HG03045 (cell line): ENCODE measurements around the gene GAB1.
A peak's percentile ranks its signal among the peaks of the same experiment; 100 is the strongest.

Experiments
- ATAC-seq: cut with Tn5 transposase; IDR thresholded peaks from one replicate; pipeline ENCODE4 v1.9.1; 2021; ENCODE audit warnings: mild to moderate bottlenecking, moderate library complexity; ENCODE audit not compliant: unreplicated experiment

Gene GAB1

DNA sequence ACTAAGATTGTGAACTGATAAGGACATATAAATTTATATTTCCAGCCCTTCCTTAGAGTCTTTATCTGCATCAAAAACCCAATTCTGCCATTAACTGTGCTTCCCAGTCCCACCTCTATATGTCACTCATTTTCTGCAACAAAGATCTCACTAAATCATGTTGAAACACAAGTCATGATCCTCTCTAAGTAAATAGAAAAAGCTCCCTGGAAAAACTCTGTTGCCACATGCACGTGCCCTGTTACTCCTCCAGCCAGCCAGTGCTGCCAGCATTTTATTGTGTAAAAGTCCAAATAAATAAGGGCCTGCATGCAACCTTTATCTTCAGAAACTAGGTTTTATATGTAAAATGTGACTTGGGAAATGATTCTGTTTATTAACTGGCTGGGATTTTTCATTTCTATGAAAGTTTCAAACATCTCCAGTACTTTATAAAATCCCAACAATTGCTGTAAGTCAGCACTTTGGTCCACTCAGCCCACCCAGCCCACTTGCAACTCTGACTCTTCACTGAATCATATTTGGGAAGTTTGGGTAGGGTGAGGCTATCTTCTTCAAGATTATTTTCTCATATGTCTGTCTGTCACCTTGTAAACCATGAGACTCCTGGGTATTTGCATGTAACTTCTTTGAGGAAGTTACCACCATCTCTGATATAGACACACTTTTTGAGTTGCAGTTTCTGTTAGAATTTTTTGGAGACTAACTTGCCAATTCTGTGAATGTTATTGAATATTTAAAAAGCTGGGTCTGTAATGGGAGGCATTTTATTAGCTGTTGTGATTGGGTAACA is 136.9 kb downstream of the GAB1 start:
- no peak for ATAC-seq

- ATAC-seq = no peak
Observed at GRCh38 chr4:143477487-143477886, 140.8 kb downstream of the GAB1 start.

GRCh38 chr4:143481361-143481760 is 144.7 kb downstream of the GAB1 start:
- no peak for ATAC-seq

DNA sequence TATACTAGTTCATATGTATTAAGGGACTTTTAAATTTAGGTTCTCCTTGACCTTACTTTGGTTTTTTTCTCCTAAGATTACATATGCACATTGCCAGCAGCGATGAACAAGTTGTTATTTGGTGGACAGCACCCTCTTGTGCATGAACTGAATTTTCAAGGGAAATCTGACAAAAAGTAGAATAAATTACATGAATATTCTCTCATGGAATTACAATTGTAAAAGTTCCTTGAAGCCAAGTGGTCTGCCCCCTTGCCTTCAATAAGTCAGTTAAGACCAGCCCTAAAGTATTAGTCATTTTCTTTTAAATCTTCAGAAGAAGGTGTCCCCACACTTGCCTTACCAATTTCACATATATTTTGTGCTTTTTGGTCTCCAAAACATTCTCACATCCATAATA is 146.2 kb downstream of the GAB1 start:
- ATAC-seq = no peak

- ATAC-seq = no peak
Observed at GRCh38 chr4:143486314-143486713, 149.6 kb downstream of the GAB1 start.

GRCh38 chr4:143488687-143489086 is 152.0 kb downstream of the GAB1 start:
- ATAC-seq = no peak

- no peak for ATAC-seq
Observed at GRCh38 chr4:143489106-143489505, 152.4 kb downstream of the GAB1 start.

DNA sequence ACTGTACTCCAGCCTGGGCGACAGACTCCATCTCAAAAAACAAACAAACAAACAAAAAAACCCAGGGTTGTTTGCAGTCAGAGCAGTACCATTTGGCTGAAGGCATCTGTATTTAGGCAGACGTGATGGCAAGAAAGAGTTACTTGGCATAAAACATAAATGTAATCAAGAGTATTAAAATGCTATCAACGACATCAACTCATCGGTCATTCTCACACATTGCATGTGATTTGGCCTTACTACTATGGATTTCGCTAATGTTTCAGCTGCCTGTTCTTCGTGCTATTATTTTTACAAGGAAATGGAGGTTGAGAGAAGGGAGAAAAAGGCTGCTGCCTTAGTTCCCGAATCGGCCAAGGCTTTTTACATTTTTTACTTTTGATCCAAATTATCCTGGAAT is 161.3 kb downstream of the GAB1 start:
- ATAC-seq = no peak

DNA sequence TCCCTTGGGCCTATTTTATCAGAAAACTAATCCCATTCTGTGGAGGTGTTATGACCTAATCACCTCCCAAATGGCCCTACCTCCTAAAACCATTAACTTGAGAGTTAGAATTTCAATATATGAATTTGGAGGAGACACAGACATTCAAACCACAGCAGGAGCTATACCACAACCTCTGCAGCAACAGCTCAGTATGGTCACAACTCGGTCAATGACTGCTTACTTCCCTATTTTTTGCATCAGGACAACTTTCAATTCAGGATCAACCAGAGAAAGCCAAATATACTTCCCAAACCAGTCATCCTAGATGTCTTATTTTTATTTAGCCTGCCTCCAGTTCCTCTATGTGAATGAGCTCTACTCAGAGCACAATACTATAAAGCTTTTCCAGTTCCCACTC is 165.6 kb downstream of the GAB1 start:
- no peak for ATAC-seq

DNA sequence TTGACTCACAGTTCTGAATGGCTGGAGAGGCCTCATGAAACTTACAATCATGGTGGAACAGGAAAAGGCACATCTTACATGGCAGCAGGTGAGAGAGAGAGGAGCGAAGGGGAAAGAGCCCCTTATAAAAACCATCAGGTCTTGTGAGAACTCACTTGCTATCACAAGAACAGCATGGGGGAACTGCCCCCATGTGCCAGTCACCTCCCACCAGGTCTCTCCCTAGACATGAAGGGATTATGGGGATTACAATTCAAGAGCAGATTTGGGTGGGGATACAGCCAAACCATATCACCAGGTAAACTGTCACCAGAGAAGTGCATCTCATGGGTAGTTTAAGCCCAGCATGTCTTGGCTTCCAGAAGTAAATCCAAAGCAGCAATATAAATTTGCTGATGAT is 169.4 kb downstream of the GAB1 start:
- ATAC-seq = no peak

GRCh38 chr4:143511906-143512305 is 175.2 kb downstream of the GAB1 start:
- ATAC-seq = no peak

GRCh38 chr4:143512978-143513313 is 176.3 kb downstream of the GAB1 start:
- peak; percentile 35 for ATAC-seq

GRCh38 chr4:143513314-143514168 is 176.9 kb downstream of the GAB1 start, which contains the start of gene SMARCA5:
Gene SMARCA5 (plus strand): TSS chr4:143513702. CDS start chr4:143513925, 223 bp downstream.
- ATAC-seq = peak; percentile 86

GRCh38 chr4:143514169-143514495 is 177.5 kb downstream of the GAB1 start:
- ATAC-seq = no peak

DNA sequence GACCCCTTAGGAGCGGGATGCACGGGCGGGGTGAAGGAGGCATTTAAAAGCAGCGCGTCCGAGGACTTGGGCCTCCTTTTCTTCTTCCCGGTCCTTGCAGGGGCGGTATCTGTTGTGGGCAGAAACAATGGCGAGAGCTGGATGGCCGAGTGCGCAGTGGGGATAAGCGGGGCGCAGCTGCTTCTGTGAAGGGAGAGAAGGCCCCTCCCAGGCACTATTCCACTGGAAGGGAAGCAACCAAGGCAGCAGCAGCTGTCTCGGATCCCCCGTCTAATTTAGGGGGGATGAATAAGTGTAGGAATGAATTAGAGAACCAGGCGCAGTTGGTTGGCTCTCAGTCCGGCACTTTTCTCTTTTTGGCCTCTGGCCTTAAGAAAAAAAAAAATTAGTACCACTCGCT is 177.8 kb downstream of the GAB1 start:
- ATAC-seq = no peak

DNA sequence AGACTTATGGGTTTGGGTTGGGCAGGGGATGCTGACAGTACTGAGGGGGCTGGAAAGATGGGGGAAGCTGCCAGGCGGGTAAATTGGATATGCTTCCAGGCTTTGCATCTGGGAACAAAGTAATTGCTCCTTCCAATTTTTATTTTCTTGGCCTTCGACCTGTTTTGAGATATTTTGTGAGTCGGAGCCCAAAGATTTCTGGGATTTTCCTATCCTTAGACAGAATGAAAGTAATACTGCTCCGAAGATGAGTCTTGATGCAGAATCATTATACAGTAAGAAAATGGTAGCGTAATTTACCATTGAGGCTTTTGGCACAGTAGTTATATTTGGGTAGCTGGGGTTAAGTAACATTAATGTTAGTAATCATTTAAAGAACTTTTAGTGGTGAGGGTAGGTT is 178.2 kb downstream of the GAB1 start:
- no peak for ATAC-seq

GRCh38 chr4:143515905-143516304 is 179.2 kb downstream of the GAB1 start:
- no peak for ATAC-seq

- ATAC-seq = no peak
Observed at GRCh38 chr4:143517764-143518163, 181.1 kb downstream of the GAB1 start.
